Motor neuron (in vitro differentiated cells): Measurements from ENCODE around the gene C2CD2. TPM values are rescaled to one million over a fixed set of nuclear protein-coding genes. Genes with fewer than 3 reads are reported as not detected.

Source experiments
- ATAC-seq, 8 experiments: fragments of 200-7000 bp; cut with Tn5 transposase; replicated peaks in 6 of 8; 2 replicates each; pipeline ENCODE4 v1.8.0; 2021; ENCODE audit warnings: mild to moderate bottlenecking in 8 of 8, moderate library complexity in 8 of 8
- H3K27ac ChIP-seq, 2 donors: fragments of 250-450 bp; sonication (Bioruptor Pico); 2 replicates each; pipeline ENCODE4 v1.9.0; 2021; ENCODE audit warnings: antibody characterized with exemption in 2 of 2, mild to moderate bottlenecking in 2 of 2, moderate library complexity in 1 of 2
- H3K4me1 ChIP-seq, 2 donors: fragments of 250-450 bp; sonication (Bioruptor Pico); replicated peaks in 1 of 2; 2 replicates each; pipeline ENCODE4 v1.6.1; 2021; ENCODE audit warnings: antibody characterized with exemption in 2 of 2, mild to moderate bottlenecking in 2 of 2, moderate library complexity in 1 of 2
- H3K4me3 ChIP-seq, 5 donors: fragments of 250-450 bp; sonication (Bioruptor Pico); 2 replicates each; pipeline ENCODE4 v1.9.0; 2021; ENCODE audit warnings: antibody characterized with exemption in 5 of 5, mild to moderate bottlenecking in 5 of 5, moderate library complexity in 4 of 5
- WGBS, 10 experiments: fragments of 450-650 bp; shearing (Covaris generic); methylation state at CpG; one replicate each; pipeline ENCODE4 v1.0.0; 2022; 5-methylcytosine and 5-hydroxymethylcytosine counted together
- in situ Hi-C, 9 experiments: fragments of 400-800 bp; cut with MboI; loops; one replicate each; pipeline ENCODE4 v1.15.0; 2021; ENCODE audit warnings: low sequenced_read_pairs in 9 of 9, low pct_unique_long_range_greater_than_20kb in 2 of 9; ENCODE audit not compliant: unreplicated experiment in 9 of 9
- total RNA-seq, 8 experiments: library from RNA; unstranded; fragments of 300-600 nt; gene quantifications; 2 replicates each; pipeline versions ENCODE4 v1.2.3 to v1.2.4, GENCODE V29; 2022

The C2CD2 gene
- total RNA-seq, 8 experiments from 2014 or later = 3.5 to 22.3 (median 6.6) TPM

DNA sequence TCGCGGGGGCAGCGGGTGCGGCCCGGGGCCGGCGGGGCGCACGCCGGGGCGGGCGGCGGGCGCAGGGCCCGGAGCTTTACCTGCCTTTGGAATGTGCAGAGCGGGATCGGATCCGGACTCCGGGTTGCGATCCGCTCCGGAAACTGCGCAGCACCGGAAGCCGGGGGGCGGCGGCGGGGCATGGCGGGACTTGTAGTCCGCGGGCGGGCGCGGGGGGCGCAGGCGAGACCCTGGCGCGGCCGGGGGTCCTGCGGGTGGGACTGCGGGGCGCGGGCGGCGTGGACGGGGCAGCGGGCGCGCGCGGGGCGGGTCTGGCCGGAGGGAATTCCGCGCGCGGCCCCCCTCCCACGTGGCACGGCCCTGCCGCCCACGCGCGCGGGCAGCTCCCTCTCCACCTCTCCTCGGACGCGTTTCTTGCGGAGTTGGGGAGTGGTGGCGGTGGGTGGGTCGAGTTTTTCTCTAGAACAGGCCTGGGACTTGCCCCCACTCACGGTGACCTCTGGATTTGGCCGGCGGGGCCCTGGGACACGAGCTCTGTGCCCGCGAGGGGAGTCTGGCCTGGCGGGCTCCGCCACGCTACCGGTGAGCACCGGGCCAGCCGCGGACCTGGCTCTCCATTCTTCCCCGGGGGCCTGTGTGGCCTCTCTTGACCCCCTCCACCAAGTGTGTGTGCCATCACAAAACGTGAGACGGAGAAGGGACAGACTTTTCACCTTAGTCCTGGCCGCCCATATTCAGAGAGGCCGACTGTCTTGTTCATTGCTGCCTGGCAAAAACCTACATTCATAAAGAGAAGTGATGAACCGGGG, 74.4 kb downstream of the C2CD2 start, which contains the start of gene PRDM15:
Gene PRDM15, minus strand, starts transcription at position 155 of the 809 bp plus-strand sequence. CDS start 18,981 bp downstream, outside the sequence.
- H3K4me1 ChIP-seq = peaks cover 5 to 8% of the 10 kb centered on the region in 2 donors
- peak within 1 kb of the TSS; percentile 54 to 96 (median 75) for H3K4me3 ChIP-seq
- in situ Hi-C loops = no loop called here
- WGBS, 10 experiments = 0 to 71% (median 5%) methylated on average over 1 to 5 of the region's 89 CpGs; no CpG with 5 or more reads in 2 of the 10 experiments
- peak within 1 kb of the TSS; percentile 98 for H3K27ac ChIP-seq
- ATAC-seq = peak; percentile 82 to 89 (median 85)

GRCh38 chr21:41878831-41879189, 75.0 kb downstream of the C2CD2 start:
- WGBS, 10 experiments = no CpG with 5 or more reads among the region's 65 CpGs
- in situ Hi-C loops = no loop called here
- H3K4me3 ChIP-seq = peak overlapping the region; percentile 54 to 96 (median 75)
- H3K4me1 ChIP-seq = peaks cover 4 to 5% of the 10 kb centered on the region in 2 donors
- ATAC-seq = peak; percentile 60 to 82 (median 74)
- H3K27ac ChIP-seq = peak overlapping the region; percentile 98

GRCh38 chr21:41877901-41878830, 75.7 kb downstream of the C2CD2 start:
- Histone ChIP-seq H3K27ac (peak overlapping the region; percentile 98), H3K4me3 (peak overlapping the region; percentile 54 to 96 (median 75)), H3K4me1 (peaks cover 4 to 5% of the 10 kb centered on the region in 2 donors)
- ATAC-seq = peak; percentile 7 to 26 (median 18)
- in situ Hi-C loops = no loop called here
- 0 to 39% (median 8%) methylated on average over 2 to 12 of the region's 48 CpGs for WGBS, 10 experiments

GRCh38 chr21:41876928-41877652, 76.7 kb downstream of the C2CD2 start:
- in situ Hi-C loops = no loop called here
- Histone ChIP-seq H3K27ac (no peak overlapping the region), H3K4me1 (peaks cover 4 to 5% of the 10 kb centered on the region in 2 donors), H3K4me3 (peak overlapping the region in 2 of 5 donors; percentile 75 to 96)
- 57 to 100% (median 91%) methylated on average over 1 to 5 of the region's 11 CpGs; no CpG with 5 or more reads in 1 of the 10 experiments for WGBS, 10 experiments
- no peak for ATAC-seq

DNA sequence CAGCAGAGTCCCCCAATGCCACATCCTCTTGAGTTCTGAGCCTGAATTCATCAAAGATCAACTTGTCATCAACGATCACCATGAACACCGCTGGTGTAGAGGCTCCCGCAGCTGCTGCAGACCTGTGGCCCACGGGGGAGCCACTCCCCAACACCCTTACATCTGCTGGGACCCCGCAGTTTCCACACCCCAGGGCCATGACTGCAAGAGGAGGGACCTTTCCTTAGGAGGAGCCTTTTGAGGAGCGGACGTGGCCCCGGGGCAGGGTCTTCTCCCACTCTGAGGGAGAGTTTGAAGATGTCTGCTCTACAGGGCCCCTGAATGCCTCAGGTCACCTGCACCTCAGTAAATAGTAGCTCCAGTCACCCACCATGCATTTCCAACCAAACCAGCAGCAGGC, 77.4 kb downstream of the C2CD2 start:
- 60 to 100% (median 95%) methylated on average over 2 to 7 of the region's 8 CpGs; no CpG with 5 or more reads in 6 of the 10 experiments for WGBS, 10 experiments

GRCh38 chr21:41875086-41875485, 78.7 kb downstream of the C2CD2 start:
- WGBS, 10 experiments = 88 to 100% (median 98%) methylated on average over 1 to 5 of the region's 8 CpGs; no CpG with 5 or more reads in 4 of the 10 experiments
- peaks cover 15 to 21% of the 10 kb centered on the region in 2 donors for H3K4me1 ChIP-seq
- no peak for ATAC-seq
- in situ Hi-C loops = no loop called here
- no peak overlapping the region for H3K4me3 ChIP-seq
- H3K27ac ChIP-seq = no peak overlapping the region

More for the DNA sequence above, 77.4 kb downstream of the C2CD2 start:
- ATAC-seq = no peak
- Histone ChIP-seq H3K4me3 (no peak overlapping the region), H3K4me1 (peaks cover 8 to 11% of the 10 kb centered on the region in 2 donors), H3K27ac (no peak overlapping the region)
- in situ Hi-C loops = no loop called here

DNA sequence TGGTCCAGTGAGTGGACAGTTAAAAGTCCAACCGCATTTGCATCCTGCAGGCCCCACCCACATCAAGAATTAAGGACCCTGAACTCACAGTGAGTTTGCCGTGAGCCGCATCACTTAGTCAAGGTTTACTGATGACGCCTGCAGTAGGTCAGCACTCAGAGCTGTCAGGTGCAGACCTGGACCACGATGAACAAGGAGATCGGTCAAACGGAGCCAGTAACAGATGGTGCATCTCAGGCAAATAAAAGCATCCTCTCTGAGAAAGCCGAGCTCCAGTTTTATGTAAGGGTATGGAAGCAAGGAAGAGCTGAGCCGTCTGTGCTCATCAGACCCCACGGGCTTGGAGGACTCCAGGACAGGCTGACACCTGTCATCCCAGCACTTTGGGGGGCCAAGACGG, 79.2 kb downstream of the C2CD2 start:
- in situ Hi-C loops = loop anchor here in 1 of 9 experiments (25.0 kb wide), 1 partner anchor 238 kb away; no protein-coding TSS in a partner anchor
- H3K27ac ChIP-seq = no peak overlapping the region
- 79 to 100% (median 87%) methylated on average over 1 to 9 of the region's 11 CpGs; no CpG with 5 or more reads in 4 of the 10 experiments for WGBS, 10 experiments
- peaks cover 18 to 26% of the 10 kb centered on the region in 2 donors for H3K4me1 ChIP-seq
- no peak overlapping the region for H3K4me3 ChIP-seq
- no peak for ATAC-seq

DNA sequence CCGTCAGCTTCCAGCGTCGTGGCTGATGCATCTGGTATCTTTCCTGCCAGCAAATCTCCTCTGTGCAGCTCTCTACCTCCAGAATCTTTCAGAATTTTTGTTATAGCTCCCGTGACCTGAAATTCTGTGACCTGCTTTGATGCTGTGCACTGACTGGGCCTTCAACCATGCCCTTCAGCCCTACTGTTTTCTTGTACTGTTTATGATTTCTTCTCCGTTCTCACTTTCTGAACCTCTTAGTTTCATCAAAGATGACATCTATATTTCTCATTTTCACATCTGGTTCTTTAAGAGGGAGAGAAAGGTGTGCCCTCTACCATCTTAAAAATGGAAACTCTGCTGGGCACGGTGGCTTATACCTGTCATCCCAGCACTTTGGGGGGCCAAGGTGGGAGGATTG, 80.4 kb downstream of the C2CD2 start:
- H3K4me3 ChIP-seq = no peak overlapping the region
- H3K4me1 ChIP-seq = peaks cover 22 to 27% of the 10 kb centered on the region in 2 donors
- in situ Hi-C loops = loop anchor here in 1 of 9 experiments (25.0 kb wide), 1 partner anchor 239 kb away; no protein-coding TSS in a partner anchor
- ATAC-seq = no peak
- H3K27ac ChIP-seq = no peak overlapping the region
- 83 to 100% (median 94%) methylated on average over 1 to 6 of the region's 6 CpGs; no CpG with 5 or more reads in 2 of the 10 experiments for WGBS, 10 experiments

- H3K27ac ChIP-seq = no peak overlapping the region
- WGBS, 10 experiments = 74 to 100% (median 86%) methylated on average over 3 to 8 of the region's 13 CpGs; no CpG with 5 or more reads in 6 of the 10 experiments
- no peak for ATAC-seq
- H3K4me1 ChIP-seq = peaks cover 22 to 26% of the 10 kb centered on the region in 2 donors
- no peak overlapping the region for H3K4me3 ChIP-seq
- in situ Hi-C loops = loop anchor here in 1 of 9 experiments (25.0 kb wide), 1 partner anchor 239 kb away; no protein-coding TSS in a partner anchor
These were observed 80.8 kb downstream of the C2CD2 start for GRCh38 chr21:41873005-41873404.

GRCh38 chr21:41871293-41872030, 82.4 kb downstream of the C2CD2 start:
- peak in 5 of 8 experiments; percentile 14 to 70 (median 35) for ATAC-seq
- Histone ChIP-seq H3K4me1 (peaks cover 17 to 23% of the 10 kb centered on the region in 2 donors), H3K27ac (no peak overlapping the region), H3K4me3 (no peak overlapping the region)
- in situ Hi-C loops = loop anchor here in 1 of 9 experiments (25.0 kb wide), 1 partner anchor 241 kb away; no protein-coding TSS in a partner anchor
- WGBS, 10 experiments = 83 to 97% (median 90%) methylated on average over 1 to 5 of the region's 15 CpGs; no CpG with 5 or more reads in 5 of the 10 experiments

DNA sequence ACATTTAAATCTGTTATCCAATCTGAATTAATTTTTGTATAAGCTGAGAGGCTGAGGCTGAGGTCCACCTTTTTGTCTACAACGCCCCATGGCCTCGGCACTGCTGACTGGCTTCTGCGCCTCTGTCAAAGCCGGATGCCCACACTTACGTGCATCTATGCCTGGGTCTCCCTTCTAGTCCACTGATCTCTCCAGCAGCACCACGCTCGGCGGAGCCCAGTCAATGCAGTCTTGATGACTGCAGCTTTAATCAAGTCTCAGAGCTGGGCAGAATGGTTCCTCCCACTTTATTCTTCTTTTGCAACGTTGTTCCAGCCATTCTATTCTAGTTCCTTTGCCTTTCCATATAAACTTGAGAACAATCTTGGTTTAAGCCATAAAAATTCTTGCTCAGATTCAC, 84.0 kb downstream of the C2CD2 start:
- WGBS, 10 experiments = 17 to 100% (median 73%) methylated on average over 1 to 9 of the region's 9 CpGs
- Histone ChIP-seq H3K4me1 (peaks cover 17 to 23% of the 10 kb centered on the region in 2 donors), H3K27ac (no peak overlapping the region), H3K4me3 (no peak overlapping the region)
- ATAC-seq = peak in 4 of 8 experiments; percentile 23 to 49 (median 38)
- in situ Hi-C loops = loop anchor here in 1 of 9 experiments (25.0 kb wide), 1 partner anchor 243 kb away; no protein-coding TSS in a partner anchor
